Measurements from ENCODE around the gene OPN4.

GRCh38 chr10:86670876-86671275 lies 16.5 kb downstream of the OPN4 start:
- TF ChIP-seq POLR2A (conservative IDR thresholded peaks at IDR 0.05) (no peak), CTCF (IDR thresholded peaks at IDR 0.05 in 2 of 3, conservative IDR thresholded peaks at IDR 0.05 in 1 of 3; ENCODE audit: insufficient read depth in 2 of 3, low read depth in 1 of 3, low read length in 3 of 3) (no peak), EZH2 (IDR thresholded peaks at IDR 0.05; ENCODE audit: borderline replicate concordance, low read depth, low read length) (no peak), SIN3A (IDR thresholded peaks at IDR 0.05; ENCODE audit: borderline replicate concordance in 2 of 2, control insufficient read depth in 1 of 2, low read depth in 2 of 2, low read length in 2 of 2) (no peak)
